WERI-Rb-1 (cell line): ENCODE measurements around the gene PFKM.

ENCODE experiments used
- DNase-seq: peaks from one replicate; pipeline ENCODE4 v3.0.0-alpha.2; 2020
- H3K27ac ChIP-seq: fragments of 250-450 bp; sonication (Bioruptor Pico); 2 replicates; pipeline ENCODE4 v1.5.1; 2020; ENCODE audit warnings: mild to moderate bottlenecking, moderate library complexity
- H3K27me3 ChIP-seq: fragments of 250-450 bp; sonication (Bioruptor Pico); 2 replicates; pipeline ENCODE4 v1.5.1; 2021; ENCODE audit warnings: mild to moderate bottlenecking, low read depth, moderate library complexity; ENCODE audit not compliant: insufficient read depth, severe bottlenecking
- H3K36me3 ChIP-seq: fragments of 250-450 bp; sonication (Bioruptor Pico); 2 replicates; pipeline ENCODE4 v1.5.1; 2020; ENCODE audit warnings: mild to moderate bottlenecking, moderate library complexity
- H3K4me3 ChIP-seq: 2 replicates; pipeline ENCODE4 v1.5.1; 2011; ENCODE audit warnings: low read depth, mild to moderate bottlenecking, control low read depth, low read length
- H3K9me3 ChIP-seq: fragments of 250-450 bp; sonication (Bioruptor Pico); 2 replicates; pipeline ENCODE4 v1.5.1; 2021; ENCODE audit warnings: mild to moderate bottlenecking, moderate library complexity; ENCODE audit not compliant: severe bottlenecking
- CTCF ChIP-seq: IDR thresholded peaks from 2 replicates; pipeline ENCODE4 v1.5.1; 2011; ENCODE audit warnings: low read depth, mild to moderate bottlenecking, control low read depth, inconsistent platforms, low read length

Gene PFKM

GRCh38 chr12:48084066-48084465 lies 35.1 kb upstream of the PFKM start:
- no peak for DNase-seq
- TF ChIP-seq CTCF: no peak
- H3K27me3 ChIP-seq: no peaks in the 10 kb centered on the region
- H3K9me3 ChIP-seq: no peaks in the 10 kb centered on the region
- peaks cover 78% of the 10 kb centered on the region for H3K36me3 ChIP-seq
- H3K4me3 ChIP-seq: no peak overlapping the region
- H3K27ac ChIP-seq: no peak overlapping the region

GRCh38 chr12:48084841-48085460 lies 34.2 kb upstream of the PFKM start:
- no peak for TF ChIP-seq CTCF
- no peak for DNase-seq
- Histone ChIP-seq H3K9me3 (no peaks in the 10 kb centered on the region), H3K27me3 (no peaks in the 10 kb centered on the region), H3K36me3 (peaks cover 79% of the 10 kb centered on the region), H3K4me3 (no peak overlapping the region), H3K27ac (no peak overlapping the region)

- Histone ChIP-seq H3K36me3 (peaks cover 74% of the 10 kb centered on the region), H3K4me3 (no peak overlapping the region), H3K9me3 (no peaks in the 10 kb centered on the region), H3K27me3 (no peaks in the 10 kb centered on the region), H3K27ac (no peak overlapping the region)
- TF ChIP-seq CTCF: no peak
- no peak for DNase-seq
Measured at GRCh38 chr12:48086327-48086726, 32.8 kb upstream of the PFKM start.

GRCh38 chr12:48092611-48093010 lies 26.6 kb upstream of the PFKM start:
- H3K9me3 ChIP-seq: no peaks in the 10 kb centered on the region
- peaks cover 67% of the 10 kb centered on the region for H3K36me3 ChIP-seq
- no peak overlapping the region for H3K4me3 ChIP-seq
- H3K27ac ChIP-seq: no peak overlapping the region
- no peak for TF ChIP-seq CTCF
- no peaks in the 10 kb centered on the region for H3K27me3 ChIP-seq
- no peak for DNase-seq

- Histone ChIP-seq H3K36me3 (peaks cover 35% of the 10 kb centered on the region), H3K27me3 (no peaks in the 10 kb centered on the region), H3K27ac (no peak overlapping the region), H3K9me3 (no peaks in the 10 kb centered on the region), H3K4me3 (peak overlapping the region; percentile 60)
- no peak for TF ChIP-seq CTCF
- no peak for DNase-seq
Measured at GRCh38 chr12:48104531-48104930, 14.6 kb upstream of the PFKM start.

- Histone ChIP-seq H3K36me3 (peaks cover 26% of the 10 kb centered on the region), H3K4me3 (peak overlapping the region; percentile 60), H3K9me3 (no peaks in the 10 kb centered on the region), H3K27ac (peak overlapping the region; percentile 97), H3K27me3 (no peaks in the 10 kb centered on the region)
- TF ChIP-seq CTCF: no peak
- DNase-seq: no peak
Measured at GRCh38 chr12:48105321-48105866, 13.8 kb upstream of the PFKM start.
